Mammary epithelial cell (primary cell): ENCODE measurements around the gene MSI1.

Experiments
- EZH2 ChIP-seq: IDR thresholded peaks from 2 replicates; pipeline ENCODE4 v1.6.1; 2012; ENCODE audit warnings: low read length, inconsistent platforms, borderline replicate concordance
- TF ChIP-seq, protein P1 (sequence below), 2 donors: IDR thresholded peaks in 1 of 2; conservative IDR thresholded peaks in 1 of 2; 2 replicates each; pipeline ENCODE4 v1.5.1; 2011 to 2012; ENCODE audit warnings: inconsistent platforms in 2 of 2, low read length in 2 of 2, mild to moderate bottlenecking in 2 of 2, control low read depth in 1 of 2, low read depth in 1 of 2; ENCODE audit not compliant: insufficient read depth in 1 of 2; ENCODE audit errors: extremely low read depth in 1 of 2

DNA sequence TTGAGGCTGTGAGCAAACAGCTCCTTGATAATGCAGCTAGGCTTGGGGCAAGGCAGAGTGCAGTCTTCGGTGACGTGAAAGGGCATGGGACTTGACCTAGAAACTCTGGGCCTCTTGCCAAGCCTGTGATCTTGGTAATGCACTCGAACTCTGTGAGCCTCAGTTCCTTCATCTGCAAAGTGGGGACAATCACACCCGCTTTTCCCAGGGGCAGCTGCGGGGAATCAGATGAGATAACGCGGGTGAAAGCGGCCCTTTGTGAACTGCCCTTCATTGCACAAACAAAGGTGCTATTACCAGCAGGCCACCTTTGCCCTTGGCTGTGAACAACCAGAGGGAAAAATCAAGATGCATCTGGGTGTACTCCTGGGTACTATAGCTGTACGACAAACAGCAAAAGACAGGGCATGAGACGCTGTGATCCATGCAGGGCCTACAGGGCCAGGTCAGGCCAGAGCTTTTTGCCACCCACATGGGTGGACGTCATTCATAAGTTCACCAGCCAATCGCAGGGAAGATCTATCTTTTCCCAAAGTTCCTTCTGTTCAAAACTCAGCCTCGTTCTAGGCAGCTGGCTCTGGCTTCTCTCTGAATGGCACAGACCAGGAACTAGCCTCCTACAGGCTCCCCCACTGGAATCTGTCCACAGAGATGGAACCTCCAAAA lies 3.2 kb downstream of the MSI1 start:
- TF ChIP-seq, protein P1, sequence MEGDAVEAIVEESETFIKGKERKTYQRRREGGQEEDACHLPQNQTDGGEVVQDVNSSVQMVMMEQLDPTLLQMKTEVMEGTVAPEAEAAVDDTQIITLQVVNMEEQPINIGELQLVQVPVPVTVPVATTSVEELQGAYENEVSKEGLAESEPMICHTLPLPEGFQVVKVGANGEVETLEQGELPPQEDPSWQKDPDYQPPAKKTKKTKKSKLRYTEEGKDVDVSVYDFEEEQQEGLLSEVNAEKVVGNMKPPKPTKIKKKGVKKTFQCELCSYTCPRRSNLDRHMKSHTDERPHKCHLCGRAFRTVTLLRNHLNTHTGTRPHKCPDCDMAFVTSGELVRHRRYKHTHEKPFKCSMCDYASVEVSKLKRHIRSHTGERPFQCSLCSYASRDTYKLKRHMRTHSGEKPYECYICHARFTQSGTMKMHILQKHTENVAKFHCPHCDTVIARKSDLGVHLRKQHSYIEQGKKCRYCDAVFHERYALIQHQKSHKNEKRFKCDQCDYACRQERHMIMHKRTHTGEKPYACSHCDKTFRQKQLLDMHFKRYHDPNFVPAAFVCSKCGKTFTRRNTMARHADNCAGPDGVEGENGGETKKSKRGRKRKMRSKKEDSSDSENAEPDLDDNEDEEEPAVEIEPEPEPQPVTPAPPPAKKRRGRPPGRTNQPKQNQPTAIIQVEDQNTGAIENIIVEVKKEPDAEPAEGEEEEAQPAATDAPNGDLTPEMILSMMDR (conservative IDR thresholded peaks at IDR 0.05 in 1 of 2, IDR thresholded peaks at IDR 0.05 in 1 of 2; ENCODE audit: extremely low read depth in 1 of 2, insufficient read depth in 1 of 2, low read depth in 1 of 2, low read length in 2 of 2), result no peak
- no peak for TF ChIP-seq EZH2
